GM12891 (cell line): Measurements from ENCODE around the gene IFT172. TPM values are rescaled to one million over a fixed set of nuclear protein-coding genes. Genes with fewer than 3 reads are reported as not detected.
"Not testable (repeated sequence)": the region's sequence is repeated elsewhere in the genome, so short reads cannot be mapped to it uniquely, and the experiment has no call there.

ENCODE experiments used
- DNase-seq: peaks from one replicate; pipeline ENCODE4 v3.0.0; 2011; ENCODE audit warnings: low spot score; ENCODE audit not compliant: insufficient read length
- FAIRE-seq: peaks from 2 replicates; lab custom pipeline; 2011; peaks lifted over from hg19 to GRCh38; lab: Jason Lieb, UNC
- PAX5 ChIP-seq: IDR thresholded peaks from 2 replicates; pipeline ENCODE4 v1.6.1; 2011; ENCODE audit warnings: low read length, moderate library complexity, mild to moderate bottlenecking; ENCODE audit not compliant: insufficient read depth, severe bottlenecking
- POLR2A ChIP-seq: IDR thresholded peaks from 2 replicates; pipeline ENCODE4 v1.6.1; 2011; ENCODE audit warnings: low read depth, low read length, control low read depth
- POLR2AphosphoS5 ChIP-seq: IDR thresholded peaks from 2 replicates; pipeline ENCODE4 v1.6.1; 2011; ENCODE audit warnings: low read depth, low read length, control low read depth
- POU2F2 ChIP-seq: IDR thresholded peaks from 2 replicates; pipeline ENCODE4 v1.6.1; 2011; ENCODE audit warnings: low read depth, mild to moderate bottlenecking, control low read depth, low read length, moderate library complexity
- SPI1 ChIP-seq: IDR thresholded peaks from 2 replicates; pipeline ENCODE4 v1.6.1; 2011; ENCODE audit warnings: low read depth, low read length, control low read depth
- TAF1 ChIP-seq: IDR thresholded peaks from 2 replicates; pipeline ENCODE4 v1.6.1; 2011; ENCODE audit warnings: low read depth, low read length, control low read depth
- polyA plus RNA-seq: library from polyadenylated mRNA; unstranded; fragments of >200 nt; gene quantifications from one replicate; pipeline ENCODE4 v1.2.1, GENCODE V29; 2012; ENCODE audit warnings: low read depth, missing spikeins, inconsistent platforms; ENCODE audit not compliant: missing spikeins

Gene IFT172, protein sequence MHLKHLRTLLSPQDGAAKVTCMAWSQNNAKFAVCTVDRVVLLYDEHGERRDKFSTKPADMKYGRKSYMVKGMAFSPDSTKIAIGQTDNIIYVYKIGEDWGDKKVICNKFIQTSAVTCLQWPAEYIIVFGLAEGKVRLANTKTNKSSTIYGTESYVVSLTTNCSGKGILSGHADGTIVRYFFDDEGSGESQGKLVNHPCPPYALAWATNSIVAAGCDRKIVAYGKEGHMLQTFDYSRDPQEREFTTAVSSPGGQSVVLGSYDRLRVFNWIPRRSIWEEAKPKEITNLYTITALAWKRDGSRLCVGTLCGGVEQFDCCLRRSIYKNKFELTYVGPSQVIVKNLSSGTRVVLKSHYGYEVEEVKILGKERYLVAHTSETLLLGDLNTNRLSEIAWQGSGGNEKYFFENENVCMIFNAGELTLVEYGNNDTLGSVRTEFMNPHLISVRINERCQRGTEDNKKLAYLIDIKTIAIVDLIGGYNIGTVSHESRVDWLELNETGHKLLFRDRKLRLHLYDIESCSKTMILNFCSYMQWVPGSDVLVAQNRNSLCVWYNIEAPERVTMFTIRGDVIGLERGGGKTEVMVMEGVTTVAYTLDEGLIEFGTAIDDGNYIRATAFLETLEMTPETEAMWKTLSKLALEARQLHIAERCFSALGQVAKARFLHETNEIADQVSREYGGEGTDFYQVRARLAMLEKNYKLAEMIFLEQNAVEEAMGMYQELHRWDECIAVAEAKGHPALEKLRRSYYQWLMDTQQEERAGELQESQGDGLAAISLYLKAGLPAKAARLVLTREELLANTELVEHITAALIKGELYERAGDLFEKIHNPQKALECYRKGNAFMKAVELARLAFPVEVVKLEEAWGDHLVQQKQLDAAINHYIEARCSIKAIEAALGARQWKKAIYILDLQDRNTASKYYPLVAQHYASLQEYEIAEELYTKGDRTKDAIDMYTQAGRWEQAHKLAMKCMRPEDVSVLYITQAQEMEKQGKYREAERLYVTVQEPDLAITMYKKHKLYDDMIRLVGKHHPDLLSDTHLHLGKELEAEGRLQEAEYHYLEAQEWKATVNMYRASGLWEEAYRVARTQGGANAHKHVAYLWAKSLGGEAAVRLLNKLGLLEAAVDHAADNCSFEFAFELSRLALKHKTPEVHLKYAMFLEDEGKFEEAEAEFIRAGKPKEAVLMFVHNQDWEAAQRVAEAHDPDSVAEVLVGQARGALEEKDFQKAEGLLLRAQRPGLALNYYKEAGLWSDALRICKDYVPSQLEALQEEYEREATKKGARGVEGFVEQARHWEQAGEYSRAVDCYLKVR (N-terminal part only)
- 7.5 TPM for polyA plus RNA-seq

DNA sequence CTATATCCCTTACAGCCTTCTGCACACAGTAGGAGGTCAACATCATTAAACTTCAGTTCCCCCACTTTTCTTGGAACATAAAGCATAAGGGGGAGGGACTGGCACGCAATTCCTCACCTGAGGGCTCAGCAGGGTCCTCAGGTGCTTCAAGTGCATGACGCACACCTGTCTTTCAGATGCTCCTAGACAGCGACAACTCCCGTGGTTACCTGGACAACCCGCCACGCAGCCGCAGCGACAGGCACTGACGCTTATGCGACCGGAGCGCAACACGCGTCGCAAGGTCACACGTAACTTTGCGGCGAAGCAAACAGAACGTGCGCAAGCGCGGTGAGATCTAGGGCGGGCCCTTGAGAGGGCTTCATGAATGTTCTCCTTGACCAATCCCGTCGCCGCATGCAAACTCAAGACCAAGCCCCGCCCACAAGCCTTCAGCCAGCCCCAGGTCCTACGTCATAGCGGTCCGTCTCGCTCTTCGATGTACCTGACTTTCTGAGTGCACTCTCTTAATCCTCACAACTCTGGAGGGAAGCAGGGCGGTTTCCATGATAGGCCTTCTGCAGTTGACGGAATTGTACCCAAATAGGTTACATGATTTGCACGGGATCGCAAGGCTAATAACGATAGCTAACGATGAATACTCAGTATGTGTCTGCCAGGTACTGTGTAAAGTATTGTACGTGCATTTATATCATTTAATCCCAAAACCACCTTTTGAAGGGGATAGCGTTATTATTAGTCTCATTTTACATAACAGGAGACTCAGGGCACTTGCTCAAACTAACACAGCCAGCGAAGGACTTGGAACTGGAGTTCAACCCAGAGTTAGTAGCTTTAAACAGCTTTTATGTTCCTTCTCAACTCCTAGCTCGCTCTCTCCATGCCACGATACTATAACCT lies at the start of gene IFT172:
Gene IFT172, minus strand, starts transcription at position 246 of the 900 bp plus-strand sequence. Its CDS starts 90 bp downstream, at position 156.
- FAIRE-seq (peak; percentile 100), DNase-seq (peak; percentile 79)
- 0 out of 2 replicates have a peak, but pooled peaks have one; percentile 37 for TF ChIP-seq POLR2A
- no peak for TF ChIP-seq POLR2AphosphoS5
- peak; percentile 88 for TF ChIP-seq POU2F2
- TF ChIP-seq TAF1 = no peak

DNA sequence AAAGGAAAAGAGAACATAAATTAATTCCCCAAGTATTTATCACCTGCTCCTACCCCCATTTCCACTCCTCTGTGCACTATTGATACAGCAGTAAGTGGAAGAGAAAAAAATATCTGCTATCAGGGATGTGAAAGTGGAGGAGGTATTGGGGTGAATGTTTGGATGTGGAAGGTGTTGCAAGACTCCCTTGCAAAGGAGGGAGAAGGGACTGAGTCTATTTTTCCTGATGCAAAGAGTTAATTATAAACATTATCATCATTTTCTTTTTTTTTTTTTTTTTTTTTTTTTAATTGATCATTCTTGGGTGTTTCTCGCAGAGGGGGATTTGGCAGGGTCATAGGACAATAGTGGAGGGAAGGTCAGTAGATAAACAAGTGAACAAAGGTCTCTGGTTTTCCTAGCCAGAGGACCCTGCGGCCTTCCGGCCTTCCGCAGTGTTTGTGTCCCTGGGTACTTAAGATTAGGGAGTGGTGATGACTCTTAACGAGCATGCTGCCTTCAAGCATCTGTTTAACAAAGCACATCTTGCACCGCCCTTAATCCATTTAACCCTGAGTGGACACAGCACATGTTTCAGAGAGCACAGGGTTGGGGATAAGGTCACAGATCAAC lies 49.4 kb upstream of the IFT172 start:
- not testable (repeated sequence) for DNase-seq, FAIRE-seq

DNA sequence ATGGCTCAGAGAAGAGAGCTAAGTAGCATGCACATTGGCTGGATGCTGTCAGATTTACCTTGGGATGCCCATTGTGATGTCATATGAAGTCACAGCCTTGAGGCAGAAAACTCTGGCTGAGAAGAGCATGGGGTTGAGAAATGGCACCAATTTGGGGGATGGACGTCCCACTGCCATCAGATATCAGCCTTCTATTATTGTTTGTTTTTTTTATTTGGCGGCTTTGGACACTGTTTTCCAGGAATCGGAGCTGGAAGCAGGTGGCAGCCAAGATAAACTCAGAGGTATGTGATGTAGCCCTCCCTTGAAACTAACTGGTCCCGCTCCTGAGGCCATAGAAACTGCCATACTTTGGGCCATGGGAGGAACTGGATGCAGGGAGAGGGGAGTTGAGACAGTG lies 47.7 kb upstream of the IFT172 start:
- FAIRE-seq = no peak

DNA sequence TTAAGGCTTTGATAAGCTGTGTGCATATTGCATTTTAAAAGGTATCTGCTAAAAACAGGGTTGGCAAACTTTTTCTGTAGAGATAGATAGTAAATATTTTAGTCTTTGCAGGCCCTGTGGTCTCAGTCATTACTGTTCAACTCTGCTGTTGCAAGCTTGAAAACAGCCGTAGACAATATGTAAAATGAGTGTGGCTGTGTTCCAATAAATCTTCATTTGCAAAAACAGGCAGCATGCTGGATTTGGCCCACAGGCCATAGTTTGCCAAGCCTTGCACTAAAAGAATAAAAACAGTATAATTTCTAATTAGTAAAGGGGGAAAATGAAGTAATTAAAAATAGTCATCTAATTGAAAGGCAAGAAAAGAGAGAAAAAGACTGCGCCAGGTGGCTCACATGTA lies 42.4 kb upstream of the IFT172 start:
- TF ChIP-seq TAF1 (no peak), POLR2AphosphoS5 (no peak), PAX5 (no peak), POU2F2 (no peak), POLR2A (no peak), SPI1 (no peak)
- DNase-seq (no peak), FAIRE-seq (no peak)

More for the DNA sequence above, 47.7 kb upstream of the IFT172 start:
- no peak for TF ChIP-seq SPI1
- no peak for TF ChIP-seq TAF1
- no peak for TF ChIP-seq POLR2AphosphoS5
- no peak for TF ChIP-seq POLR2A
- no peak for TF ChIP-seq PAX5
- TF ChIP-seq POU2F2 = no peak
- no peak for DNase-seq

DNA sequence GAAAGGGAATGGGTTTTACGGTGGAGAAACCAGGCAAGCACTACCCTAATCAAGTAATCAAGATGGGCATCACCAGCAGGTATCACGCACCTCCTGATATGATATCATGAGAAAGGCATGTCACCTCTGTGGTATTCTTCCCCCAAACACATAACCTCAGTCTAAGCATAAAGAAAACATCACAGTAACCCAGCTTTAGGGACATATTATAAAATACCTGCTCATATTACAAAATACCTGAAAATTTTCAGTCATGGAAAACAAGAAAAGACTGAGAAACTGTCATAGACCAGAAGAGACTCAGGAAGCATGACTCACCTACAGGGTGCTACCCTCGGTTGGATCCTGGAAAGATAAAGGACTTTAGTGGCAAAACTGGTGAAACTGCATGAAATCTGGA lies 37.6 kb upstream of the IFT172 start:
- FAIRE-seq = no peak
- DNase-seq = no peak
- TF ChIP-seq PAX5 = no peak
- TF ChIP-seq SPI1 = no peak
- no peak for TF ChIP-seq TAF1
- TF ChIP-seq POLR2AphosphoS5 = no peak
- TF ChIP-seq POLR2A = no peak
- TF ChIP-seq POU2F2 = no peak

DNA sequence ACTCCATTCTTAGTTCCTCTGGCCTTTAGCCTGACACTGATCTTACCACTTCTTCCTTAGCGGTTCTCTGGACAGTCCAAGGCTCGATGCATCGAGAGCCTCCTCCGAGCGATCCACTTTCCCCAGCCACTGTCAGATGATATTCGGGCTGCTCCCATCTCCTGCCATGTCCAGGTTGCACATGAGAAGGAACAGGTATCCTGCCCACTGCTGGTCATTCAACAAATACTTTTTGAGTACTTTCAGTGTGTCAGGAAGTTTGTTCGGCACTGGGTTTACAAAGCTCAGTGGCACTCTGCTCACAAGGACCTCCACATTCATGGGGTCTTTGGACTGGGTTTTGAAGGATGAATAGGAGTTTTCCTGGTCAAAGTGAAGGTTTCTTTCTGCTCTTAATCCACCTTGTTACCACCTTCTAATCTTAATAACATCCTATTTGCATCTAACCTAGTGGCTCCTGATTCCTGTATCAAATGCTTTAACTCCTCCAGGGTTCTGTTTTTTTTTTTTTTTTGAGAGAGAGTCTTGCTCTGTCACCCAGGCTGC lies 32.9 kb upstream of the IFT172 start:
- DNase-seq = no peak
- FAIRE-seq = no peak
- TF ChIP-seq PAX5 (no peak), POLR2A (no peak), POU2F2 (no peak), POLR2AphosphoS5 (no peak), TAF1 (no peak), SPI1 (no peak)

DNA sequence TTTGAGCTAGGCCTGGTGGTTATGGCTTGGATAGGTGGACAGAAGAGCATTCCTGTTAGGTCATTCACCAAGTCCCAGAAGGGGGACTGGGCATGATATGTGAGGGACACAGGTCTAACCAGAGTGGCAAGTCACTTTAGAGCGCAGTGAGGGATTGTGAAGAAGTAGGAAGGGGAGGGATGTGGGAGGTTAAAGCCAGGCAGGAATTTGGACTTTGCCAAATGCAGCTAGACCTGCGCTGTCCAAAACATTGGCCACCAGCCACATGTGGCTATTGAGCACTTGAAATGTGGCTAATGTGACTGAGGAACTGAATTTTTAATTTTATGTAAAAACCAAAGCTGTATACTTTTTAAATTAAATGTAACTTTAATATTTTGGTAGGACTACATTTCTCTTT lies 30.8 kb upstream of the IFT172 start:
- no peak for DNase-seq
- no peak for FAIRE-seq
- TF ChIP-seq POU2F2 = no peak
- TF ChIP-seq TAF1 = no peak
- TF ChIP-seq SPI1 = no peak
- TF ChIP-seq PAX5 = no peak
- TF ChIP-seq POLR2A = no peak
- TF ChIP-seq POLR2AphosphoS5 = no peak

DNA sequence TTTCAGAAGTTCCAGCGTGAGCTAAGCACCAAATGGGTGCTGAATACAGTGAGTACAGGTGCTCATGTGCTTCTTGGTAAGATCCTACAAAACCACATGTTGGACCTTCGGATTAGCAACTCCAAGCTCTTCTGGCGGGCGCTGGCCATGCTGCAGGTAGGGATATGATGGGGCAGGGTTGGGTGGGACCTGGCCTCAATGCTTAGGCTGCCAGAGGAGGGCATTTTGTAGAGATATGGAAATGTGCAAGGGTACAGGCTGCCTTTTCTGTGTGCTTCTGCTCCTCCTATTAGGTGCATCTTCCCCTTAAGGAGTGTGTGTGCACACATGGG lies 29.2 kb upstream of the IFT172 start:
- DNase-seq (no peak), FAIRE-seq (no peak)
- TF ChIP-seq POU2F2 (no peak), POLR2A (no peak), POLR2AphosphoS5 (no peak), TAF1 (no peak), PAX5 (no peak), SPI1 (no peak)
